Suprapubic skin (tissue), 4 donors: ENCODE measurements around the gene PSMD13. TPM values are rescaled to one million over a fixed set of nuclear protein-coding genes. Genes with fewer than 3 reads are reported as not detected.
"Not testable (repeated sequence)": the region's sequence is repeated elsewhere in the genome, so short reads cannot be mapped to it uniquely, and the experiment has no call there.

Source experiments
- DNase-seq, 2 donors: peaks; one replicate each; pipeline ENCODE4 v3.0.0-alpha.2; 2019; ENCODE audit warnings: low spot score in 2 of 2
- H3K27ac ChIP-seq: fragments of 200-600 bp; sonication (generic); one replicate; pipeline ENCODE4 v1.5.1; 2019
- H3K27me3 ChIP-seq: fragments of 200-600 bp; sonication (generic); one replicate; pipeline ENCODE4 v1.5.1; 2019
- H3K36me3 ChIP-seq: fragments of 200-600 bp; sonication (generic); one replicate; pipeline ENCODE4 v1.5.1; 2019
- H3K4me1 ChIP-seq: fragments of 200-600 bp; sonication (generic); one replicate; pipeline ENCODE4 v1.5.1; 2019
- H3K4me3 ChIP-seq: fragments of 200-600 bp; sonication (generic); one replicate; pipeline ENCODE4 v1.5.1; 2019; ENCODE audit warnings: mild to moderate bottlenecking
- H3K9me3 ChIP-seq: fragments of 200-600 bp; sonication (generic); one replicate; pipeline ENCODE4 v1.5.1; 2019
- CTCF ChIP-seq, 2 donors: fragments of 200-600 bp in 1 of 2; fragments of 450-650 bp in 1 of 2; sonication (generic) in 1 of 2; IDR thresholded peaks; one replicate each; pipeline ENCODE4 v1.5.1; 2016 to 2019; ENCODE audit warnings: antibody characterized with exemption in 2 of 2, mild to moderate bottlenecking in 1 of 2, moderate library complexity in 1 of 2
- EP300 ChIP-seq: sonication (generic); formaldehyde crosslinking; IDR thresholded peaks from one replicate; pipeline ENCODE4 v1.6.1; 2017; ENCODE audit warnings: antibody characterized with exemption
- POLR2A ChIP-seq, 2 donors: fragments of 450-650 bp; IDR thresholded peaks; one replicate each; pipeline ENCODE4 v1.6.1; 2017; ENCODE audit warnings: antibody characterized with exemption in 2 of 2, mild to moderate bottlenecking in 2 of 2, moderate library complexity in 2 of 2
- POLR2AphosphoS5 ChIP-seq, 3 donors: sonication (generic); formaldehyde crosslinking; IDR thresholded peaks; one replicate each; pipeline ENCODE4 v1.6.1; 2017; ENCODE audit warnings: antibody characterized with exemption in 3 of 3
- WGBS: methylation state at CpG from one replicate; pipeline ENCODE4 v1.1.5; 2018; 5-methylcytosine and 5-hydroxymethylcytosine counted together
- total RNA-seq, 4 donors: library from RNA; depleted of rRNA; stranded (reverse); fragments of >200 nt; gene quantifications; one replicate each; pipeline ENCODE4 v1.1.0, GENCODE V29; 2016

PSMD13 gene
- total RNA-seq, 4 donors from 2014 or later, result 70.3 to 97.8 (median 87.3) TPM

- Histone ChIP-seq H3K27me3 (no peaks in the 10 kb centered on the region), H3K4me1 (no peaks in the 10 kb centered on the region), H3K9me3 (no peaks in the 10 kb centered on the region), H3K27ac (no peak overlapping the region), H3K36me3 (peaks cover 44% of the 10 kb centered on the region), H3K4me3 (no peak overlapping the region)
- 92% methylated on average over 27 of the region's 29 CpGs for WGBS
- peak in 1 of 2 donors; percentile 72 for DNase-seq
- TF ChIP-seq CTCF (IDR thresholded peaks at IDR 0.05), result no peak
- TF ChIP-seq POLR2A (IDR thresholded peaks at IDR 0.05), result no peak
- TF ChIP-seq POLR2AphosphoS5 (IDR thresholded peaks at IDR 0.05), result no peak
- no peak for TF ChIP-seq EP300
Measured at GRCh38 chr11:218815-219593, 17.8 kb upstream of the PSMD13 start.

- not testable (repeated sequence) for DNase-seq
- 87% methylated on average over 3 of the region's 3 CpGs for WGBS
Measured at GRCh38 chr11:220641-221215, 16.0 kb upstream of the PSMD13 start.

GRCh38 chr11:221539-221938 lies 15.2 kb upstream of the PSMD13 start:
- 96% methylated on average over 7 of the region's 7 CpGs for WGBS
- Histone ChIP-seq H3K9me3 (no peaks in the 10 kb centered on the region), H3K4me3 (no peak overlapping the region), H3K27ac (no peak overlapping the region), H3K4me1 (no peaks in the 10 kb centered on the region), H3K36me3 (peaks cover 22% of the 10 kb centered on the region), H3K27me3 (no peaks in the 10 kb centered on the region)
- TF ChIP-seq EP300, result no peak
- peak in 1 of 2 donors; percentile 6 for DNase-seq

More at GRCh38 chr11:220641-221215, 16.0 kb upstream of the PSMD13 start:
- H3K4me1 ChIP-seq, H3K27me3 ChIP-seq, H3K9me3 ChIP-seq, H3K27ac ChIP-seq, H3K4me3 ChIP-seq: not testable (repeated sequence)
- peaks cover 28% of the 10 kb centered on the region for H3K36me3 ChIP-seq

- Histone ChIP-seq H3K27ac (no peak overlapping the region), H3K9me3 (no peaks in the 10 kb centered on the region), H3K4me3 (no peak overlapping the region), H3K4me1 (no peaks in the 10 kb centered on the region), H3K36me3 (peaks cover 22% of the 10 kb centered on the region), H3K27me3 (no peaks in the 10 kb centered on the region)
- TF ChIP-seq POLR2A (IDR thresholded peaks at IDR 0.05) (no peak), EP300 (no peak), POLR2AphosphoS5 (IDR thresholded peaks at IDR 0.05) (no peak), CTCF (IDR thresholded peaks at IDR 0.05) (no peak)
- DNase-seq, result peak; percentile 56 to 69
- 85% methylated on average over 14 of the region's 14 CpGs for WGBS
Measured at GRCh38 chr11:221998-222789, 14.6 kb upstream of the PSMD13 start.

DNA sequence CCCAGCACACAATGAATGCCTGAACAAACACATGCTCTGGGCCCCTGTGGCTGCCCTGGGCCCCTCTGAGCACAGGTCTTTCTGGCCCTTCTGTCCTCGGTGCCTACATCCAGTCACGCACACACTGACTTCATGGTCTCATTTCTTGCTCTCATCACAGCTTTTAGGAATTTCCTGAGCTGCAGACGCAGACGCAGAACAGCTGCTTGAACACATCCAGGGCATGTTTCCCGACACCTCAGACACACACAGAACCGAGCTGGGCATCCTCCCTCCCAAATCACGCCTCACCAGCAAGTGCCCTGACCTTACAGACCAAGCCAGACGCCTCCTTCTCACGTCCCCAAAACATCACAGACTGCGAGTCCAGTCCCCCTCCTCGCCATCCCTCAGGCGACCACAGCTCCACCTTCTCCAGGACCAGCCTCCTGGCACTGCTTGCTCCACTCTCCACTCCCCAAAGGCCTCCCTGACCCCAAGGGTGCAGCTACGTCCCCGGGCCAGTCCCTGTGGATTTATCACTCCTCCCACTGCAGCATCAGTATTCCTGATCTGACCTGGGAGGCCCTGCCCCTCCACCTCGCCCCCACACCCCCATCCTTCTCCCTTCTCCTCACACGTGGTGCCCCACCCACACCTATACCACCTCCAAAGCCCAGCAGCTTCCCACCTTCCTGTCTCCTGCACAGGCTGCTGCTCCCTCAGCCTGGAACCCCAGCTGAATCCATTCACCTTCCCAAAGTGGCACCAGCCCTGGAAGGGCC lies 13.6 kb upstream of the PSMD13 start:
- 70% methylated on average over 16 of the region's 16 CpGs for WGBS
- no peaks in the 10 kb centered on the region for H3K4me1 ChIP-seq
- no peak overlapping the region for H3K4me3 ChIP-seq
- TF ChIP-seq EP300 (no peak), POLR2A (IDR thresholded peaks at IDR 0.05) (no peak), POLR2AphosphoS5 (IDR thresholded peaks at IDR 0.05) (no peak), CTCF (IDR thresholded peaks at IDR 0.05) (no peak)
- peak; percentile 48 to 63 for DNase-seq
- H3K27me3 ChIP-seq, result no peaks in the 10 kb centered on the region
- H3K9me3 ChIP-seq, result no peaks in the 10 kb centered on the region
- H3K36me3 ChIP-seq, result peaks cover 22% of the 10 kb centered on the region
- H3K27ac ChIP-seq, result no peak overlapping the region
